K562 (cell line): ENCODE measurements around the gene ZFP57. TPM values are rescaled to one million over a fixed set of nuclear protein-coding genes. Genes with fewer than 3 reads are reported as not detected.
A peak's percentile ranks its signal among the peaks of the same experiment; 100 is the strongest.

ENCODE experiments used
- ATAC-seq: fragments of 200-7000 bp; cut with Tn5 transposase; 3 replicates; pipeline ENCODE4 v1.9.1; 2020; ENCODE audit warnings: moderate library complexity
- BruUV-seq: library from RNA; stranded (reverse); fragments of 400-500 nt; replicated peaks from 2 replicates; lab custom pipeline; 2021; lab: Mats Ljungman, UMichigan
- CTCF ChIA-PET: fragments of 300-600 bp; formaldehyde crosslinking; extraction: SDS; loops from one replicate; lab custom pipeline; 2021; ENCODE audit warnings: low intra/inter-chr PET ratio; lab: Yijun Ruan, JAX
- POLR2A ChIA-PET: fragments of 300-600, 350-650 bp; sonication (Branson Sonifier 250); formaldehyde crosslinking; extraction: SDS; loops from one replicate; lab custom pipeline; 2021; ENCODE audit warnings: antibody characterized with exemption, inconsistent platforms; lab: Yijun Ruan, JAX
- DNase-seq, 4 experiments: peaks; one replicate each; pipeline versions ENCODE4 v3.0.0 to v3.0.0-alpha.2; 2011 to 2018; ENCODE audit warnings: low spot score in 3 of 4, mixed read lengths in 3 of 4; ENCODE audit errors: extremely low read depth in 1 of 4
- FAIRE-seq: peaks from 2 replicates; lab custom pipeline; 2011; peaks lifted over from hg19 to GRCh38; lab: Jason Lieb, UNC
- H2AFZ ChIP-seq: 2 replicates; pipeline ENCODE4 v1.6.0; 2011; ENCODE audit warnings: low read depth, low read length, control low read depth, inconsistent platforms
- H3K27ac ChIP-seq: fragments of 200-600 bp; 3 replicates; pipeline ENCODE4 v1.8.0; 2011; ENCODE audit warnings: low read depth, mild to moderate bottlenecking, control low read depth, inconsistent platforms, low read length, moderate library complexity, mixed read lengths; ENCODE audit errors: extremely low read depth
- H3K27me3 ChIP-seq, 2 experiments: fragments of 300-600 bp in 1 of 2; 2 replicates in 1 of 2; 3 replicates in 1 of 2; pipeline versions ENCODE4 v1.6.0 to v1.8.0; 2011; ENCODE audit warnings: inconsistent platforms in 2 of 2, low read length in 2 of 2, mild to moderate bottlenecking in 1 of 2, mixed read lengths in 1 of 2, moderate library complexity in 1 of 2; ENCODE audit not compliant: control insufficient read depth in 2 of 2, insufficient read depth in 2 of 2
- H3K36me3 ChIP-seq: fragments of 300-600 bp; 3 replicates; pipeline ENCODE4 v1.8.0; 2011; ENCODE audit warnings: mild to moderate bottlenecking, low read length, inconsistent platforms; ENCODE audit not compliant: control insufficient read depth, insufficient read depth
- H3K4me1 ChIP-seq, 2 experiments: fragments of 200-600 bp in 1 of 2; replicated peaks in 1 of 2; 2 replicates in 1 of 2; 3 replicates in 1 of 2; pipeline versions ENCODE4 v1.5.1 to v1.8.0; 2011; ENCODE audit warnings: inconsistent platforms in 2 of 2, low read length in 2 of 2, mild to moderate bottlenecking in 1 of 2, mixed read lengths in 1 of 2, moderate library complexity in 1 of 2; ENCODE audit not compliant: control insufficient read depth in 2 of 2, insufficient read depth in 2 of 2
- H3K4me2 ChIP-seq: 2 replicates; pipeline ENCODE4 v1.6.1; 2011; ENCODE audit warnings: low read length, control low read depth, inconsistent platforms, mixed read lengths; ENCODE audit not compliant: insufficient read depth
- H3K4me3 ChIP-seq: fragments of 200-600 bp; sonication (generic), shearing (Covaris generic); 2 replicates; pipeline ENCODE4 v1.5.1; 2016; ENCODE audit warnings: control low read depth, inconsistent platforms
- H3K79me2 ChIP-seq: fragments of 200-600 bp; 3 replicates; pipeline ENCODE4 v1.8.0; 2011; ENCODE audit warnings: low read length, inconsistent platforms; ENCODE audit not compliant: control insufficient read depth, insufficient read depth
- H3K9ac ChIP-seq, 2 experiments: 2 replicates each; pipeline versions ENCODE4 v1.6.0 to v1.6.1; 2011; ENCODE audit warnings: low read depth in 2 of 2, low read length in 2 of 2, control low read depth in 1 of 2, inconsistent platforms in 1 of 2, mild to moderate bottlenecking in 1 of 2, mixed read lengths in 1 of 2; ENCODE audit not compliant: insufficient read depth in 1 of 2
- H3K9me1 ChIP-seq: one replicate; pipeline ENCODE4 v1.6.0; 2011; ENCODE audit warnings: inconsistent platforms, mild to moderate bottlenecking, low read length, moderate library complexity; ENCODE audit not compliant: control insufficient read depth, insufficient read depth
- H3K9me3 ChIP-seq: replicated peaks from 2 replicates; pipeline ENCODE4 v1.5.1; 2011; ENCODE audit warnings: low read depth, low read length, inconsistent platforms; ENCODE audit not compliant: control insufficient read depth, insufficient read depth
- H4K20me1 ChIP-seq: replicated peaks from 2 replicates; pipeline ENCODE4 v1.6.1; 2011; ENCODE audit warnings: low read length, inconsistent platforms, mixed read lengths; ENCODE audit not compliant: control insufficient read depth, insufficient read depth
- ATF1 ChIP-seq, 2 experiments: fragments of 450-650 bp in 1 of 2; IDR thresholded peaks; 2 replicates each; pipeline ENCODE4 v1.6.1; 2016; ENCODE audit warnings: missing compliant biosample characterization in 1 of 2, missing genetic modification characterization in 1 of 2
- CHD2 ChIP-seq: IDR thresholded peaks from 2 replicates; pipeline ENCODE4 v1.6.1; 2011; ENCODE audit warnings: low read depth, low read length
- ETS2 ChIP-seq: IDR thresholded peaks from 2 replicates; pipeline ENCODE4 v1.6.1; 2016; ENCODE audit warnings: borderline replicate concordance, missing genetic modification characterization, mild to moderate bottlenecking, moderate library complexity, missing compliant biosample characterization; ENCODE audit not compliant: poor library complexity, severe bottlenecking
- MTA2 ChIP-seq: fragments of 450-650 bp; IDR thresholded peaks from 2 replicates; pipeline ENCODE4 v1.6.1; 2016; ENCODE audit warnings: low read depth
- POLR2H ChIP-seq: IDR thresholded peaks from 2 replicates; pipeline ENCODE4 v1.6.1; 2016; ENCODE audit warnings: missing genetic modification characterization, low read depth, mild to moderate bottlenecking, control low read depth, missing compliant biosample characterization, moderate library complexity
- RBM39 ChIP-seq: fragments of 200-400 bp; formaldehyde crosslinking; optimal IDR thresholded peaks from 2 replicates; pipeline ENCODE3; 2018; ENCODE audit warnings: low read depth, low read length
- ZNF134 ChIP-seq: fragments of 250-450 bp; sonication (Bioruptor Pico); conservative IDR thresholded peaks from 2 replicates; pipeline ENCODE4 v1.4.0; 2020
- ZNF232 ChIP-seq: sonication (generic); formaldehyde crosslinking; IDR thresholded peaks from 2 replicates; pipeline ENCODE4 v1.8.0; 2022; ENCODE audit warnings: mild to moderate bottlenecking, missing genetic modification reagents
- WGBS: fragments of 100-300 bp; shearing (Covaris generic); methylation state at CpG from one replicate; pipeline ENCODE4 v1.1.6; 2016; ENCODE audit warnings: low coverage, mixed read lengths; ENCODE audit not compliant: insufficient coverage; ENCODE audit errors: missing lambda C conversion rate; 5-methylcytosine and 5-hydroxymethylcytosine counted together
- in situ Hi-C: fragments of 300-500 bp; cut with MboI; formaldehyde crosslinking; loops from 4 replicates; pipeline ENCODE4 v1.15.0; 2018; ENCODE audit warnings: inconsistent platforms, mixed read lengths
- intact Hi-C: fragments of 100-400 bp; cut with micrococcal nuclease; formaldehyde crosslinking; loops from 2 replicates; pipeline ENCODE4 v1.14.2; 2022
- polyA plus RNA-seq, 8 experiments: library from polyadenylated mRNA; depleted of rRNA in 4 of 8; stranded (reverse) in 5 of 8; unstranded in 3 of 8; fragments of >200 nt; fragmentation: Nextera tagmentation in 2 of 8; fragmentation: Illumina TruSeq in 1 of 8; extraction: Ambion mirVana in 2 of 8; extraction: Trizol in 1 of 8; gene quantifications; 2 replicates each; pipeline versions ENCODE4 v1.2.1 to v1.2.3, GENCODE V29; 2011 to 2014; ENCODE audit warnings: inconsistent platforms in 1 of 8, missing spikeins in 1 of 8
- total RNA-seq, 7 experiments: library from RNA; depleted of rRNA in 6 of 7; stranded (reverse); fragments of >200 nt in 6 of 7; fragmentation: Illumina TruSeq in 2 of 7; extraction: Trizol in 2 of 7; gene quantifications; 2 replicates each; pipeline versions ENCODE4 v1.2.1 to v1.2.3, GENCODE V29; 2011 to 2021; ENCODE audit warnings: low replicate concordance in 1 of 7
- TF ChIP-seq, protein P1 (sequence below): fragments of 250-450 bp; sonication (Bioruptor Pico); IDR thresholded peaks from 2 replicates; pipeline ENCODE4 v1.6.1; 2021; ENCODE audit warnings: mild to moderate bottlenecking
- TF ChIP-seq, protein P2 (sequence below): fragments of 250-450 bp; sonication (Bioruptor Pico); IDR thresholded peaks from 2 replicates; pipeline ENCODE4 v1.8.0; 2022; ENCODE audit warnings: inconsistent platforms
- TF ChIP-seq, protein P3 (sequence below): sonication (generic); formaldehyde crosslinking; IDR thresholded peaks from 2 replicates; pipeline ENCODE4 v1.8.0; 2022; ENCODE audit warnings: mild to moderate bottlenecking, missing genetic modification reagents
- TF ChIP-seq, protein P4 (sequence below): sonication (generic); formaldehyde crosslinking; IDR thresholded peaks from 2 replicates; pipeline ENCODE4 v1.8.0; 2022; ENCODE audit warnings: missing genetic modification reagents, mild to moderate bottlenecking, borderline replicate concordance

Gene ZFP57
- total and polyA plus RNA-seq, 9 of the 15 experiments (the other 6 are each of a cell fraction or from before 2014, with no cell fraction given): 0.04 to 0.28 (median 0.13) TPM

DNA sequence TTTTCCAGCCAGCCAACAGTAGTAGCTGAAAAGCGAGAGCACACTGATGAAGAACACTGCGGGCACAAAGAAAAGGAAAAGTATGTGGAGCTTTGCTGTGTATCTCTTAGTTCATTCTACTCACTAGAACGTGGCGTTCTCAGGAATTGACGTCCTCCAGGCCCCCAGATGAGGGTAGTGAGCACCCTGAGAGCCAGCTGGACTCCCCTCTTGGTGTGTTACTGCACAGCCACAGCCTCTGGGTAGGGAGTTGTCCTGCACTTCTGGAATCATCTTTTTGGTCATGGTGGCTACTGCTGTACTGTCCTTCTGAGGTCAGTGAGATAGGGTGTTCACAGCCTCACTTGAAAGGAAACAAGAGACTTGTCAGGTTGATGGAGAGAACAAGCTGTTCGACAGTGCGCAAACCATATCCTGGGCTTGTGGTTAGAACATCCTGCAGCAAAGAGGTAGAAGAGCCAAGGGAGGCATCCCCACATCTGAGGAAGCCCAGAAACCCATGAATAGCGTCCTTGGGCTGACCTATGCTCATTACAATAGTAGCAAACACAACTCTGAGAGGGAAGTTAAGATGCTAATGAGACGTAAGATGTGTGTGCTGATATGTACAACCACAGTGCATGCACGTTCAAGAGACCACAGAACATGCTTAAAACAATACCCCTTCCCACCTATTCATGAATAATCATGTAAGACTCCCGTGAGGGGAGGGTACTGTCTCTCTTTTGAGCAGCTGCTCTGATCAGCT lies 27.7 kb upstream of the ZFP57 start:
- H3K27ac ChIP-seq: no peak overlapping the region
- intact Hi-C loops: loop anchor here (5.0 kb wide), 1 partner anchor 304 kb away; no protein-coding TSS in a partner anchor
- H2AFZ ChIP-seq: no peak overlapping the region
- TF ChIP-seq ETS2: no peak
- TF ChIP-seq RBM39: no peak
- TF ChIP-seq, protein P1, sequence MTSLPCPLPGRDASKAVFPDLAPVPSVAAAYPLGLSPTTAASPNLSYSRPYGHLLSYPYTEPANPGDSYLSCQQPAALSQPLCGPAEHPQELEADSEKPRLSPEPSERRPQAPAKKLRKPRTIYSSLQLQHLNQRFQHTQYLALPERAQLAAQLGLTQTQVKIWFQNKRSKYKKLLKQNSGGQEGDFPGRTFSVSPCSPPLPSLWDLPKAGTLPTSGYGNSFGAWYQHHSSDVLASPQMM (CRISPR knock-in tag): no peak
- TF ChIP-seq, protein P2, sequence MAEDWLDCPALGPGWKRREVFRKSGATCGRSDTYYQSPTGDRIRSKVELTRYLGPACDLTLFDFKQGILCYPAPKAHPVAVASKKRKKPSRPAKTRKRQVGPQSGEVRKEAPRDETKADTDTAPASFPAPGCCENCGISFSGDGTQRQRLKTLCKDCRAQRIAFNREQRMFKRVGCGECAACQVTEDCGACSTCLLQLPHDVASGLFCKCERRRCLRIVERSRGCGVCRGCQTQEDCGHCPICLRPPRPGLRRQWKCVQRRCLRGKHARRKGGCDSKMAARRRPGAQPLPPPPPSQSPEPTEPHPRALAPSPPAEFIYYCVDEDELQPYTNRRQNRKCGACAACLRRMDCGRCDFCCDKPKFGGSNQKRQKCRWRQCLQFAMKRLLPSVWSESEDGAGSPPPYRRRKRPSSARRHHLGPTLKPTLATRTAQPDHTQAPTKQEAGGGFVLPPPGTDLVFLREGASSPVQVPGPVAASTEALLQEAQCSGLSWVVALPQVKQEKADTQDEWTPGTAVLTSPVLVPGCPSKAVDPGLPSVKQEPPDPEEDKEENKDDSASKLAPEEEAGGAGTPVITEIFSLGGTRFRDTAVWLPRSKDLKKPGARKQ (CRISPR knock-in tag): no peak
- no peak for TF ChIP-seq MTA2
- TF ChIP-seq ZNF134 (CRISPR knock-in tag): no peak
- TF ChIP-seq ZNF232 (CRISPR knock-in tag): no peak
- TF ChIP-seq, protein P3, sequence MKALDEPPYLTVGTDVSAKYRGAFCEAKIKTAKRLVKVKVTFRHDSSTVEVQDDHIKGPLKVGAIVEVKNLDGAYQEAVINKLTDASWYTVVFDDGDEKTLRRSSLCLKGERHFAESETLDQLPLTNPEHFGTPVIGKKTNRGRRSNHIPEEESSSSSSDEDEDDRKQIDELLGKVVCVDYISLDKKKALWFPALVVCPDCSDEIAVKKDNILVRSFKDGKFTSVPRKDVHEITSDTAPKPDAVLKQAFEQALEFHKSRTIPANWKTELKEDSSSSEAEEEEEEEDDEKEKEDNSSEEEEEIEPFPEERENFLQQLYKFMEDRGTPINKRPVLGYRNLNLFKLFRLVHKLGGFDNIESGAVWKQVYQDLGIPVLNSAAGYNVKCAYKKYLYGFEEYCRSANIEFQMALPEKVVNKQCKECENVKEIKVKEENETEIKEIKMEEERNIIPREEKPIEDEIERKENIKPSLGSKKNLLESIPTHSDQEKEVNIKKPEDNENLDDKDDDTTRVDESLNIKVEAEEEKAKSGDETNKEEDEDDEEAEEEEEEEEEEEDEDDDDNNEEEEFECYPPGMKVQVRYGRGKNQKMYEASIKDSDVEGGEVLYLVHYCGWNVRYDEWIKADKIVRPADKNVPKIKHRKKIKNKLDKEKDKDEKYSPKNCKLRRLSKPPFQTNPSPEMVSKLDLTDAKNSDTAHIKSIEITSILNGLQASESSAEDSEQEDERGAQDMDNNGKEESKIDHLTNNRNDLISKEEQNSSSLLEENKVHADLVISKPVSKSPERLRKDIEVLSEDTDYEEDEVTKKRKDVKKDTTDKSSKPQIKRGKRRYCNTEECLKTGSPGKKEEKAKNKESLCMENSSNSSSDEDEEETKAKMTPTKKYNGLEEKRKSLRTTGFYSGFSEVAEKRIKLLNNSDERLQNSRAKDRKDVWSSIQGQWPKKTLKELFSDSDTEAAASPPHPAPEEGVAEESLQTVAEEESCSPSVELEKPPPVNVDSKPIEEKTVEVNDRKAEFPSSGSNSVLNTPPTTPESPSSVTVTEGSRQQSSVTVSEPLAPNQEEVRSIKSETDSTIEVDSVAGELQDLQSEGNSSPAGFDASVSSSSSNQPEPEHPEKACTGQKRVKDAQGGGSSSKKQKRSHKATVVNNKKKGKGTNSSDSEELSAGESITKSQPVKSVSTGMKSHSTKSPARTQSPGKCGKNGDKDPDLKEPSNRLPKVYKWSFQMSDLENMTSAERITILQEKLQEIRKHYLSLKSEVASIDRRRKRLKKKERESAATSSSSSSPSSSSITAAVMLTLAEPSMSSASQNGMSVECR (CRISPR knock-in tag): no peak
- TF ChIP-seq, protein P4, sequence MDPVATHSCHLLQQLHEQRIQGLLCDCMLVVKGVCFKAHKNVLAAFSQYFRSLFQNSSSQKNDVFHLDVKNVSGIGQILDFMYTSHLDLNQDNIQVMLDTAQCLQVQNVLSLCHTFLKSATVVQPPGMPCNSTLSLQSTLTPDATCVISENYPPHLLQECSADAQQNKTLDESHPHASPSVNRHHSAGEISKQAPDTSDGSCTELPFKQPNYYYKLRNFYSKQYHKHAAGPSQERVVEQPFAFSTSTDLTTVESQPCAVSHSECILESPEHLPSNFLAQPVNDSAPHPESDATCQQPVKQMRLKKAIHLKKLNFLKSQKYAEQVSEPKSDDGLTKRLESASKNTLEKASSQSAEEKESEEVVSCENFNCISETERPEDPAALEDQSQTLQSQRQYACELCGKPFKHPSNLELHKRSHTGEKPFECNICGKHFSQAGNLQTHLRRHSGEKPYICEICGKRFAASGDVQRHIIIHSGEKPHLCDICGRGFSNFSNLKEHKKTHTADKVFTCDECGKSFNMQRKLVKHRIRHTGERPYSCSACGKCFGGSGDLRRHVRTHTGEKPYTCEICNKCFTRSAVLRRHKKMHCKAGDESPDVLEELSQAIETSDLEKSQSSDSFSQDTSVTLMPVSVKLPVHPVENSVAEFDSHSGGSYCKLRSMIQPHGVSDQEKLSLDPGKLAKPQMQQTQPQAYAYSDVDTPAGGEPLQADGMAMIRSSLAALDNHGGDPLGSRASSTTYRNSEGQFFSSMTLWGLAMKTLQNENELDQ (CRISPR knock-in tag): no peak
- no peak for TF ChIP-seq CHD2
- TF ChIP-seq ATF1 (CRISPR knock-in tag; IDR thresholded peaks at IDR 0.05): no peak
- TF ChIP-seq ATF1 (tag; IDR thresholded peaks at IDR 0.05): no peak
- no peak for TF ChIP-seq POLR2H

More for the DNA sequence above, 27.7 kb upstream of the ZFP57 start:
- in situ Hi-C loops: no loop called here
- BruUV-seq: no TSS peak
- CTCF ChIA-PET: no interaction called here
- Histone ChIP-seq H3K9me1 (no peaks in the 10 kb centered on the region), H3K79me2 (no peaks in the 10 kb centered on the region), H4K20me1 (no peaks in the 10 kb centered on the region), H3K9ac (no peak overlapping the region), H3K4me1 (no peaks in the 10 kb centered on the region), H3K4me2 (peak overlapping the region; percentile 42), H3K9me3 (no peaks in the 10 kb centered on the region), H3K4me3 (no peak overlapping the region), H3K27me3 (peaks cover 6 to 32% of the 10 kb centered on the region in 2 experiments; a peak in 3 of 5 replicates), H3K36me3 (no peaks in the 10 kb centered on the region)
- ATAC-seq (no peak), FAIRE-seq (no peak), DNase-seq (no peak)
- WGBS: 10% methylated on average over 11 of the region's 11 CpGs
- POLR2A ChIA-PET: interaction anchor here (0.7 kb wide), 2 partner anchors 17 to 306 kb away, joined by 3 read pairs; no protein-coding TSS in a partner anchor
